Stimulated activated naive CD8-positive, alpha-beta T cell treated with anti-CD3 and anti-CD28 coated beads, Interleukin-15, amount 100 ng/mL, for 72 hours (primary cell): ENCODE results near the gene MTCP1.

Experiments
- ATAC-seq: fragments of 150-1000 bp; cut with Tn5 transposase; 2 replicates; pipeline ENCODE4 v1.10.0; 2021; ENCODE audit warnings: mild to moderate bottlenecking, moderate library complexity
- DNase-seq, 2 donors: peaks; one replicate each; pipeline ENCODE4 v3.0.0; 2021 to 2022
- H3K27ac Mint-ChIP-seq, 2 donors: one replicate each; pipeline ENCODE4 v1.8.0; 2022; ENCODE audit warnings: mild to moderate bottlenecking in 2 of 2, mixed read lengths in 2 of 2, moderate library complexity in 2 of 2
- H3K27me3 Mint-ChIP-seq: one replicate; pipeline ENCODE4 v1.8.0; 2022; ENCODE audit warnings: mixed read lengths
- H3K4me1 Mint-ChIP-seq: one replicate; pipeline ENCODE4 v1.8.0; 2022; ENCODE audit warnings: mild to moderate bottlenecking, mixed read lengths
- H3K4me3 Mint-ChIP-seq, 2 donors: one replicate each; pipeline ENCODE4 v1.8.0; 2022; ENCODE audit warnings: mild to moderate bottlenecking in 2 of 2, mixed read lengths in 2 of 2, moderate library complexity in 1 of 2
- H3K9me3 Mint-ChIP-seq, 2 donors: one replicate each; pipeline ENCODE4 v1.8.0; 2022; ENCODE audit warnings: mixed read lengths in 2 of 2

MTCP1 gene

DNA sequence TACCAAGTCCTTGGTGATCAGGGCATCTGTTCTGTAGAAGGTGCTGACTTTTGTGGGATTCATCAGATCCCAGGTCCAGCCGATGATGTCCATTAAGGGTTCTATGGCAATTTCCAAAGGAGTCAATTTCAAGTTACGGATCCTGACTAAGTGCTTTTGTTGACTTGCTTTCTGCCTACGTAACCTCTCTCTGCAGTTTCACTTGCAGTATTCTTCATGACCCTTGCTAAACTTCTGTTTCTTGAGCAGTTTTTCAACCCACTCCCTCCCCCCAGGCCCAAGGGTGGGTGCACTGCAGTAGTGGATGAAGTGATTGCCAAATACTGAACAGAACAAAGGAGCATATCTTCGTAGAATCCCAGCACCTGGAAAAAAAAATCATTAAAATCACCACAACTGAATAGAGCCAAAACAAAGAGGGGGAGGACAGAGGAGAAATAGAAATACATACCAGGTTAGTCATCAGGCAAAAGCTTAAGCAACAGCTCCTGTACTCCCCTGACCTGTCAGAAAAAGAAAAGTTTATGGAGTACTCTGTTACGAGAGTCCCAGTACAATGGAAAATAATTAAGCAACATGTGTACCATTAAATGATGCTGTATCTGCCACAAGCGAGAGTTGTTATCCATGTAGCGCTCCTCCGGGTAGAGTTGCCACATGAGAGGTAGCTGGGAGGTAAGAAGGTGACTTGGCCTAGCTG lies 5.8 kb downstream of the MTCP1 start:
- DNase-seq (no peak), ATAC-seq (no peak)
- Mint-ChIP-seq H3K9me3 (no peaks in the 10 kb centered on the region), H3K4me3 (no peak overlapping the region), H3K4me1 (peaks cover 24% of the 10 kb centered on the region), H3K27me3 (no peaks in the 10 kb centered on the region), H3K27ac (peak overlapping the region; percentile 5 to 61)

- no peak overlapping the region for H3K4me3 Mint-ChIP-seq
Measured at GRCh38 chrX:155061760-155062159, 9.2 kb downstream of the MTCP1 start.

GRCh38 chrX:155056877-155057792 lies 13.8 kb downstream of the MTCP1 start:
- ATAC-seq, result peak; percentile 67
- peak overlapping the region; percentile 73 to 76 for H3K4me3 Mint-ChIP-seq
- H3K27ac Mint-ChIP-seq, result no peak overlapping the region
- DNase-seq, result peak; percentile 36
- no peaks in the 10 kb centered on the region for H3K27me3 Mint-ChIP-seq
- peaks cover 28% of the 10 kb centered on the region for H3K4me1 Mint-ChIP-seq
- H3K9me3 Mint-ChIP-seq, result no peaks in the 10 kb centered on the region

More at GRCh38 chrX:155061760-155062159, 9.2 kb downstream of the MTCP1 start:
- Mint-ChIP-seq H3K27me3 (no peaks in the 10 kb centered on the region), H3K27ac (no peak overlapping the region), H3K4me1 (peaks cover 21% of the 10 kb centered on the region), H3K9me3 (no peaks in the 10 kb centered on the region)
- no peak for ATAC-seq
- DNase-seq, result no peak

DNA sequence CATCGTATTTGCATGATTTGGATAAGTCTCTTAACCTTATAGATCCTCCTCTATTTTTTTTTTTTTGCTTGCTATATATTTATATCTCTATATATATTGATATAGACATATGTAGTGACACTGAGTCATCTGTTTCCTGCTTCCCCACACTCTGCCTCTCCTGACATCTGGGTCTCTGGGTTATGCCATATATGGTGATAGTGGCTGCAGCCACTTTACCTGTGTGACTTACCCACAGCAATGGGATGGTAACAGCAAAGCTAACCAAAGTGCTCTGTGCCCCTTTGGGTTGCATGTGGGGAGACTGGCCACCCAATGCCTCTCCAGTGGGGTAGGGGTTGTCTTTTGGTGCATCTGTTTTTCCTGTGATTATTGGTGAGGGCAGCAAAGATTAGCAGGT lies 14.5 kb downstream of the MTCP1 start:
- ATAC-seq (peak; percentile 80), DNase-seq (peak in 1 of 2 donors; percentile 9)
- Mint-ChIP-seq H3K4me3 (peak overlapping the region; percentile 73 to 76), H3K4me1 (peaks cover 30% of the 10 kb centered on the region), H3K27me3 (no peaks in the 10 kb centered on the region), H3K27ac (no peak overlapping the region), H3K9me3 (no peaks in the 10 kb centered on the region)

DNA sequence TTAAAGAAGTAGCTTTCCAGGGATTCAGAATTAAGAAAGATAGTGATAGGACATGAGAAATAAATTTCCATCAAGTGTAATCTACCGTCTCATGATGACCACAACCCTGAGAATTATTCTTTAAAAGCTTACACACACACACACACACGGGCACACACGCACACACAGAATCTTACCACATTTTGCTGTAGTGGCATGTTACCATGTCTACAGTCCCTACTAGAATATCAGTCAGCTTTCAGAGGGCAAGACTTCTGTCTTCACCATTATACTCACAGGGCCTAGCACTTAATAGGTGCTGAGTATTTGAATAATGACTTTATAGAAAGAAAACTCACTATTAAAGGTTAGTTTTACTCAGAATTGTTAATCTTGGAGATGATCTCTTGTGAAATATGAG lies 15.4 kb downstream of the MTCP1 start:
- Mint-ChIP-seq H3K27ac (no peak overlapping the region), H3K27me3 (no peaks in the 10 kb centered on the region), H3K4me3 (no peak overlapping the region), H3K9me3 (no peaks in the 10 kb centered on the region), H3K4me1 (peaks cover 36% of the 10 kb centered on the region)
- ATAC-seq (peak; percentile 55), DNase-seq (peak in 1 of 2 donors; percentile 14)

DNA sequence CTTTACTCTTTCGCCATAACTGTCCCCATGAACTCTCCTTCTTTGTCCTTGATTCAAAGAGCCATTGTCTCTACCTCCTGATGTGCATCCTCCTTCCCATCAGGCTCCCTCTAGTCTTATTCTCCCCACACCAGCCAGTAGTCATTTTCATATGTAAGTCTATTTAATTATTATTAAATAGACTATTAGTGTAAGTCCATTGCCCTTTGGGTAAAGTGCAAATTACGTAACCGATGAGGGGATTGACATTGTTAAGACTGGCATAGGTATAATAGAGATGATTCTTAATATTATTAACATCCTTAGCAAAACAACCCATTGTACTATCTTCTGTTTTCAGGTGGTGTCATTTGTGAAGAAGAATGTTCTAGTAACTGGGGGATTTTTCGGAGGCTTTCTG lies 16.7 kb downstream of the MTCP1 start:
- Mint-ChIP-seq H3K9me3 (no peaks in the 10 kb centered on the region), H3K27ac (no peak overlapping the region), H3K4me3 (no peak overlapping the region), H3K4me1 (peaks cover 48% of the 10 kb centered on the region), H3K27me3 (no peaks in the 10 kb centered on the region)
- no peak for DNase-seq
- no peak for ATAC-seq

GRCh38 chrX:155053656-155054055 lies 17.3 kb downstream of the MTCP1 start:
- no peaks in the 10 kb centered on the region for H3K27me3 Mint-ChIP-seq
- peaks cover 54% of the 10 kb centered on the region for H3K4me1 Mint-ChIP-seq
- peak overlapping the region in 1 of 2 donors; percentile 9 for H3K27ac Mint-ChIP-seq
- H3K9me3 Mint-ChIP-seq, result no peaks in the 10 kb centered on the region
- ATAC-seq (no peak), DNase-seq (no peak)
- no peak overlapping the region for H3K4me3 Mint-ChIP-seq

- no peak for DNase-seq
- no peaks in the 10 kb centered on the region for H3K27me3 Mint-ChIP-seq
- ATAC-seq, result no peak
- H3K9me3 Mint-ChIP-seq, result no peaks in the 10 kb centered on the region
- no peak overlapping the region for H3K4me3 Mint-ChIP-seq
- peaks cover 57% of the 10 kb centered on the region for H3K4me1 Mint-ChIP-seq
- H3K27ac Mint-ChIP-seq, result peak overlapping the region in 1 of 2 donors; percentile 49
Measured at GRCh38 chrX:155052738-155053498, 18.0 kb downstream of the MTCP1 start.

- DNase-seq (peak; percentile 29 to 33), ATAC-seq (peak; percentile 60)
- no peak overlapping the region for H3K4me3 Mint-ChIP-seq
- H3K27ac Mint-ChIP-seq, result peak overlapping the region in 1 of 2 donors; percentile 32
- no peaks in the 10 kb centered on the region for H3K9me3 Mint-ChIP-seq
- no peaks in the 10 kb centered on the region for H3K27me3 Mint-ChIP-seq
- peaks cover 47% of the 10 kb centered on the region for H3K4me1 Mint-ChIP-seq
Measured at GRCh38 chrX:155048977-155049619, 21.8 kb downstream of the MTCP1 start.

- no peaks in the 10 kb centered on the region for H3K27me3 Mint-ChIP-seq
- ATAC-seq (no peak), DNase-seq (no peak)
- H3K4me1 Mint-ChIP-seq, result peaks cover 46% of the 10 kb centered on the region
- H3K27ac Mint-ChIP-seq, result no peak overlapping the region
- H3K9me3 Mint-ChIP-seq, result no peaks in the 10 kb centered on the region
- no peak overlapping the region for H3K4me3 Mint-ChIP-seq
Measured at GRCh38 chrX:155046811-155047528, 24.0 kb downstream of the MTCP1 start.

- DNase-seq, result no peak
- Mint-ChIP-seq H3K27me3 (no peaks in the 10 kb centered on the region), H3K4me3 (no peak overlapping the region), H3K9me3 (no peaks in the 10 kb centered on the region), H3K27ac (no peak overlapping the region), H3K4me1 (peaks cover 45% of the 10 kb centered on the region)
- ATAC-seq, result no peak
Measured at GRCh38 chrX:155046129-155046810, 24.7 kb downstream of the MTCP1 start.

DNA sequence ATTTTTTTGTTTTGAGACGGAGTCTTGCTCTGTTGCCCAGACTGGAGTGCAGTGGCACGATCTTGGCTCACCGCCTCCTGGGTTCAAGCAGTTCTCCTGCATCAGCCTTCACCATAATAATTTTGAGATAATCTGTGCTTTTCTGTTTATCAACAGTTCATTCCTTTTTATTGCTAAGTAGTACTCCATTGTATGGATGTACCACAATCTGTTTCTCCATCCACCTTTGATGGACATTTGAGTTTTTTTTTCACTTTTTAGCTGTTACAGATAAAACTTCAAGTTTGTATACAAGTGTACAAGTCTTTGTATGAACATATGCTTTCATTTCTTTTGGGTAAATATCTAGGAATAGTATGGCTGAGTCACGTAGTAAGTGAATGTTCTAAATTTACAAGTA lies 35.2 kb downstream of the MTCP1 start:
- no peak overlapping the region for H3K27ac Mint-ChIP-seq
- H3K27me3 Mint-ChIP-seq, result no peaks in the 10 kb centered on the region
- H3K4me3 Mint-ChIP-seq, result no peak overlapping the region
- DNase-seq (no peak), ATAC-seq (no peak)
- H3K4me1 Mint-ChIP-seq, result peaks cover 31% of the 10 kb centered on the region
- no peaks in the 10 kb centered on the region for H3K9me3 Mint-ChIP-seq

DNA sequence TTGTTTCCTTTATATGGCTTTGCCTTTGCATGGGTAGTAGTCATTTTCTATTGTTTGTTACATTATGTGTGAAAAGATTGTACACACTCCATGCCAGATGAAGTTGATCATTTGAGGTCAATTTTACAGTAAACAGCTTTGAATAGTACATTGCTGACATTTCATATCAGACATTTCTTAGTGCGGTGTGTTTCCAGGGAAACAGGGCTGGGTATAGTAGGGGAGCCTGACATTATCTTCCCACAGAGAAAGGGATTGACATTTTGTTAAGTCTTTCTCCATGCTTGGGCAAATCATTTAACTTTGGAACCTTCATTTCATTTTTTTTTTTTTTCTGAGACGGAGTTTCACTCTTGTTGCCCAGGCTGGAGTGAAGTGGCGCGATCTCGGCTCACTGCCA lies 39.3 kb downstream of the MTCP1 start:
- Mint-ChIP-seq H3K4me1 (peaks cover 20% of the 10 kb centered on the region), H3K9me3 (no peaks in the 10 kb centered on the region), H3K27me3 (no peaks in the 10 kb centered on the region), H3K4me3 (no peak overlapping the region), H3K27ac (no peak overlapping the region)
- DNase-seq (no peak), ATAC-seq (no peak)

GRCh38 chrX:155028877-155029291 lies 42.1 kb downstream of the MTCP1 start:
- no peaks in the 10 kb centered on the region for H3K9me3 Mint-ChIP-seq
- DNase-seq (no peak), ATAC-seq (no peak)
- no peaks in the 10 kb centered on the region for H3K27me3 Mint-ChIP-seq
- peak overlapping the region; percentile 14 to 86 for H3K27ac Mint-ChIP-seq
- H3K4me3 Mint-ChIP-seq, result peak overlapping the region; percentile 1 to 86
- peaks cover 27% of the 10 kb centered on the region for H3K4me1 Mint-ChIP-seq
